KOPT-K1 (cell line): ENCODE data around the gene PRCP.

Experiments used
- H3K27ac ChIP-seq: fragments of 200-600 bp; sonication (generic); 2 replicates; pipeline ENCODE4 v1.5.1; 2016; ENCODE audit warnings: antibody characterized with exemption, mild to moderate bottlenecking, low read depth, low read length; ENCODE audit not compliant: poor library complexity, severe bottlenecking
- H3K36me3 ChIP-seq: fragments of 200-600 bp; sonication (generic); 2 replicates; pipeline ENCODE4 v1.5.1; 2017; ENCODE audit warnings: antibody characterized with exemption, mild to moderate bottlenecking, low read length, moderate library complexity; ENCODE audit not compliant: insufficient read depth
- H3K9me3 ChIP-seq: fragments of 200-600 bp; sonication (generic); 2 replicates; pipeline ENCODE4 v1.5.1; 2017; ENCODE audit warnings: antibody characterized with exemption, low read length, mild to moderate bottlenecking; ENCODE audit not compliant: insufficient read depth, poor library complexity, severe bottlenecking

Gene PRCP

GRCh38 chr11:82802710-82803109 lies 97.5 kb downstream of the PRCP start:
- Histone ChIP-seq H3K9me3 (no peaks in the 10 kb centered on the region), H3K27ac (no peak overlapping the region), H3K36me3 (no peaks in the 10 kb centered on the region)

GRCh38 chr11:82796998-82797961 lies 103.0 kb downstream of the PRCP start:
- H3K27ac ChIP-seq = no peak overlapping the region
- H3K9me3 ChIP-seq = no peaks in the 10 kb centered on the region
- no peaks in the 10 kb centered on the region for H3K36me3 ChIP-seq

- Histone ChIP-seq H3K27ac (no peak overlapping the region), H3K36me3 (no peaks in the 10 kb centered on the region), H3K9me3 (no peaks in the 10 kb centered on the region)
Measured at GRCh38 chr11:82794490-82794889, 105.7 kb downstream of the PRCP start.

- no peaks in the 10 kb centered on the region for H3K36me3 ChIP-seq
- no peaks in the 10 kb centered on the region for H3K9me3 ChIP-seq
- no peak overlapping the region for H3K27ac ChIP-seq
Measured at GRCh38 chr11:82792822-82793569, 107.2 kb downstream of the PRCP start.

GRCh38 chr11:82792319-82792718 lies 107.9 kb downstream of the PRCP start:
- H3K27ac ChIP-seq = no peak overlapping the region
- H3K36me3 ChIP-seq = no peaks in the 10 kb centered on the region
- H3K9me3 ChIP-seq = no peaks in the 10 kb centered on the region

GRCh38 chr11:82791779-82792178 lies 108.5 kb downstream of the PRCP start:
- Histone ChIP-seq H3K27ac (no peak overlapping the region), H3K36me3 (no peaks in the 10 kb centered on the region), H3K9me3 (no peaks in the 10 kb centered on the region)

- no peaks in the 10 kb centered on the region for H3K9me3 ChIP-seq
- no peaks in the 10 kb centered on the region for H3K36me3 ChIP-seq
- no peak overlapping the region for H3K27ac ChIP-seq
Measured at GRCh38 chr11:82790723-82791484, 109.3 kb downstream of the PRCP start.

GRCh38 chr11:82787981-82788380 lies 112.2 kb downstream of the PRCP start:
- Histone ChIP-seq H3K36me3 (no peaks in the 10 kb centered on the region), H3K9me3 (no peaks in the 10 kb centered on the region), H3K27ac (no peak overlapping the region)

- H3K27ac ChIP-seq = no peak overlapping the region
- no peaks in the 10 kb centered on the region for H3K9me3 ChIP-seq
- no peaks in the 10 kb centered on the region for H3K36me3 ChIP-seq
Measured at GRCh38 chr11:82786836-82787235, 113.4 kb downstream of the PRCP start.

GRCh38 chr11:82786001-82786400 lies 114.2 kb downstream of the PRCP start:
- H3K9me3 ChIP-seq = no peaks in the 10 kb centered on the region
- H3K27ac ChIP-seq = no peak overlapping the region
- no peaks in the 10 kb centered on the region for H3K36me3 ChIP-seq

GRCh38 chr11:82782825-82783374 lies 117.3 kb downstream of the PRCP start:
- no peak overlapping the region for H3K27ac ChIP-seq
- H3K36me3 ChIP-seq = no peaks in the 10 kb centered on the region
- H3K9me3 ChIP-seq = no peaks in the 10 kb centered on the region

- H3K36me3 ChIP-seq = no peaks in the 10 kb centered on the region
- no peaks in the 10 kb centered on the region for H3K9me3 ChIP-seq
- H3K27ac ChIP-seq = no peak overlapping the region
Measured at GRCh38 chr11:82778776-82779175, 121.5 kb downstream of the PRCP start.

- no peaks in the 10 kb centered on the region for H3K9me3 ChIP-seq
- no peak overlapping the region for H3K27ac ChIP-seq
- no peaks in the 10 kb centered on the region for H3K36me3 ChIP-seq
Measured at GRCh38 chr11:82776377-82776776, 123.9 kb downstream of the PRCP start.

GRCh38 chr11:82775736-82776346 lies 124.4 kb downstream of the PRCP start:
- Histone ChIP-seq H3K36me3 (no peaks in the 10 kb centered on the region), H3K9me3 (no peaks in the 10 kb centered on the region), H3K27ac (no peak overlapping the region)
